KBM-7 (cell line): ENCODE results near the gene SLC7A8.
A peak's percentile ranks its signal among the peaks of the same experiment; 100 is the strongest.

ENCODE experiments used
- DNase-seq: peaks from one replicate; pipeline ENCODE4 v3.0.0-alpha.2; 2015
- in situ Hi-C: fragments of 300-500 bp; cut with MboI; formaldehyde crosslinking; loops from 2 replicates; pipeline ENCODE4 v1.14.3; 2020; ENCODE audit warnings: low sequenced_read_pairs, low pct_unique_long_range_greater_than_20kb, mixed read lengths

Gene SLC7A8

DNA sequence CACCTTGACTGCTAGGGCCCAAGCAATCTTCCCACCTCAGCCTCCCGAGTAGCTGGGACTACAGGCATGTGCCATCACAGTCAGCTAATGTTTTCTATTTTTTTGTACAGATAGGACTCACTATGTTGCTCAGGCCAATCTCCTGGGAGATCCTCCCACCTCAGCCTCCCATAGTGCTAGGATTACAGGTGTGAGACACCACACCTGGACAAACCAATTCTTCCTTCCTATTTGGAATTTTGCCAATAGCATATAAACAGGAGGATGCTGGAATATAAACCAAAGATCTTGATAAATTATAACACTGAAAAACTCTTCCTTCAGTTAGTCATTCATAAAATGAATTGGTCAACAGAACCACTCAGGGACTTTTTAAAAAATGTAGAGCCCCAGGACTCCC, 96.9 kb downstream of the SLC7A8 start:
- DNase-seq: no peak
- in situ Hi-C loops: no loop called here

DNA sequence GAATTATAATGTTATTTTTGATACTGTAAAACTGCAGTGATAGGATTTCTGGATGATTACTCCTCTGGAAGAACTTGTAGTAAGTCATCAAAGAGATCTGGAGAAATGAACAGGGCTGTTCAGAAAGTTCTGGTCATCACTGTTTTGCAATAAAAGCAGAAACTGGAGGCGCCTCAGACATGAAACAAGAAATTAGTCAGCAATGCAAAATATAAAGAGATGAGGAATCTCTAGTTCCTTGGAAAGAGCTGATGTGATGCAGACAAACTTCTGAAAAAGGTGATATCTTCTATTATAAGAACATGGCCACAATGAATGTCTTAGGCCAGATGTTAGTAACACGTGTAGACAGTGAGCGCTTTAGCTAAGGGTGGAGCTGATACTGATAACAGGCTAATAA, 98.0 kb downstream of the SLC7A8 start:
- no peak for DNase-seq

DNA sequence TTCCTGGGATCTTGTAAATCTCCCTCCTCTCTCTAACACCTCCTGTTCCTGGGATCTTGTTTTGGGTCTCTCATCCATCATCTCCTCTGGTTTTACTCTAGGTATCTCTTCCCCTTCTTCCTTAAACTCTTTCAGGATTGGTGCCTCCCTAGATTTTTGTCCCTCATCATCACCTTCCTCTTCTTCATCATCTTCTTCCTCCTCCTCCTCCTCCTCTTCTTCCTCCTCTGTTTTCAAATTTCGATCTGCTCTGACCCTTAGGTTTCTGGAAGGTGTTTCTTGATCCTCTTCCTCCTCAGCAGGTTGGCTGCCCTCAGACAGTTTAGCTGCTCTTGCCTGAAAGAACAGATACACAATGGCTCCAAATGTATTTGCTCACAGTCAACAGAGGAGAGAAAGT, 103.0 kb downstream of the SLC7A8 start:
- DNase-seq: no peak
- in situ Hi-C loops: no loop called here

More for the DNA sequence above, 98.0 kb downstream of the SLC7A8 start:
- in situ Hi-C loops: no loop called here

DNA sequence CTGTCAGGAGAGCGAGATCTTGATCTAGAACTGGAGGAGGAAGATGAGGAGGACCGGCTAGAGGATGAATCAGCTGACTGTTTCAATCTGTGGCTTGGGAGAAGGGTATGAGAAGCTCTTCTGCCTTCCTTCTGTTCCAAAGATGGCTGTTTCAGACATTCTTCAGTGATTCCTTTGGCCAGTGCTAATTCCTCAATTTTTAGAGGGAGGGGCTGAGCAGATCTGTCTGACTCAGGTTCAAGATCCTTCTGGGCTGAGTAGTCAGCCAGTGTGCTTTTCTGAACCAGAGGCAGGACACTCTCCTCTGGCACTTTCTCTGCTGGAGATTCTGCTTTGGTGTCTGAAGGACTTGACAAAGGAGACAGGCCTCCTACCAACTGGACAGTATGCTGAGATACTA, 103.7 kb downstream of the SLC7A8 start:
- in situ Hi-C loops: no loop called here
- DNase-seq: no peak

DNA sequence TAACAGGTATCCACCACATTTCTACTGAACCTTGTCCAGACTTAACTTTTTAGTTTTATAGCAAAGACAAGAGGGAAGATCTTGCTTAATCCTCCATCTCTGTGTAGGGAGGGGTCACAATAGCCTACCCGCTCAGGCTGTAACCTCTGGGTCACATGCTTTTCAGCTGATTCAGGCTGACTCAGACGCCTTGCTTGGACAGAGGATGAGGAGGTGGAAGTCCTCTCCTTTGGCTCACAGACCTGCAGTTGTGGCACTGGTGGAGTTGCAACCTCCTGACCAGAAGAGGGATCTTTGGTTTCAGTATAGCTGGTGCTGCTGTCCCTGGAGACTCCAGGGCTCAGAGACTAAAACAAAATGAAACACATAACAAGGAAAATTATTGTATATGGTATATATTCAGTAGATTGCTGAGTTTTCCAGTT, 104.8 kb downstream of the SLC7A8 start:
- no peak for DNase-seq
- in situ Hi-C loops: no loop called here

DNA sequence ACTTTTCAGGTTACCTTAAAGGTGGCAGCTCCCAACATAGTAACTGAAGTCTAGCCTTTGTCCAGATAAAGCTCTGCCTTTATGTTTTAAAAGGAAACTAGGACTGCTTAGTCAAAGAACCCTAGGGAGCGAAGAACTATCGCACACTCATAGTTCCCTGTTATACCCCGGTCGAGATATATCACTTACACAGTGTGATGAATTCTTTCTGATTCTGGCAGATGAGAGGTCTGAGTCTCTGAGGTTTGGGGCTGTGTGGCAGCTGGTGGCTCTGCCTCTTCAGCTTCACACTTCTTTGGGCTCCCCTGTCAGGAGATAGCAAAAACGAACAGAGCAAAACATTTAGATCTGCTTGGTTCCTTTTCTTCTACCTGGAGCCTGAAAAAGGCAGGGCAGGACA, 105.5 kb downstream of the SLC7A8 start:
- in situ Hi-C loops: no loop called here
- no peak for DNase-seq

DNA sequence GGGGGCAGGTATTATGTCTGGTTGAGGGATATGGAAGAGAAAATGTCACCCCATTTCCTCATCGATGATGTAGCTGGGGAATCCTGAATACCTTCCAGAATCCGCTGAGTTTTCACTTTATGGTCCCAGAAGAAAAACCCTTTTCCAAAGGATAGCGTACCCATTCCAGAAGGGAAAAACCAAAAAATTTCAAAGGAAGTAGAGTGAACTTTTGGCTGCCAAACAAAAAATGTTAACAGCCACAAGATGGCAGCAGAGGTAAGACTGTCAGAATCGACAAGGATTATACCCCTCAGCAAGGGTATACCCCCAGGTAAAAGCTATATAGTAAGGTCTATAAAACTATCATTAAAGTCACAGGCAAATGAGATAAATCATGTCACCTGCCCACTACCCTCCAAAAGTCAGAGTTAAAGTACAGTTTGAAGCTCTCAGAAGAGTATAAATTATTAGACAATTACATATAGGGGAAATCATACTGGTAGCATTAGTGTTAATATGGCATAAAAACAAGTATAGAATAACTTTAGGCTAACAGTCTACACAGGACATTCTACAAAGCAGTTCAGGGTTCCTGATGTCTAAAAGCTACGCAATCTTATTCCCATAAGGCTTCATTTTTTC, 106.6 kb downstream of the SLC7A8 start:
- in situ Hi-C loops: no loop called here
- peak; percentile 38 for DNase-seq
